ENCODE data around the gene CHCT1.

DNA sequence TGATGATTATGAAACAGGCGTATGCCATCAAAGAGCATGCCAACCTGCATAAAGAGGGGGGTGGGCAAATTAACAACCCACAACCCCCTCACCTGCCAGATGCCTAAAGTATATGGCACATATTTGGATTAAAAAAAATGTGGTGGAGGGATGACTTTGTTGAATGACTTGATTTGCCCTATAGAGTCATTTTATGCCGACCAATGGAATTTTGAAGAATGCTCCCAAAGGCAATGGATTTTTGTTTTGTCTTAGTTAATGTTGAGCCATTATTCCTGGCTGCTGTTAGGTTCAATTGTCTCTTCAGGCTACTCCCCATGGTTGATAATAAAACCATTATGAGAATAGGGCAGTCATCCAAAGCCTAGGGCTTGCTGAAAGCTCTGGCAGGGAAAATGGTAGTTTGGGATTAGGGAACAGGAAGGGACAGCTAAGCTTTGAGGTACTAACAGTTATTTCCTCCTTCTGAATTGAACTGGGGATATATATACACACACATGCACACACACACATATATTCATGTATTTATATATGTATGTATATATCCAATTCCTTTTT, 5.8 kb upstream of the CHCT1 start:
- TF ChIP-seq TAF1 (IDR thresholded peaks at IDR 0.05; ENCODE audit: borderline replicate concordance, low read depth, low read length) = no peak
- TF ChIP-seq, protein P1, sequence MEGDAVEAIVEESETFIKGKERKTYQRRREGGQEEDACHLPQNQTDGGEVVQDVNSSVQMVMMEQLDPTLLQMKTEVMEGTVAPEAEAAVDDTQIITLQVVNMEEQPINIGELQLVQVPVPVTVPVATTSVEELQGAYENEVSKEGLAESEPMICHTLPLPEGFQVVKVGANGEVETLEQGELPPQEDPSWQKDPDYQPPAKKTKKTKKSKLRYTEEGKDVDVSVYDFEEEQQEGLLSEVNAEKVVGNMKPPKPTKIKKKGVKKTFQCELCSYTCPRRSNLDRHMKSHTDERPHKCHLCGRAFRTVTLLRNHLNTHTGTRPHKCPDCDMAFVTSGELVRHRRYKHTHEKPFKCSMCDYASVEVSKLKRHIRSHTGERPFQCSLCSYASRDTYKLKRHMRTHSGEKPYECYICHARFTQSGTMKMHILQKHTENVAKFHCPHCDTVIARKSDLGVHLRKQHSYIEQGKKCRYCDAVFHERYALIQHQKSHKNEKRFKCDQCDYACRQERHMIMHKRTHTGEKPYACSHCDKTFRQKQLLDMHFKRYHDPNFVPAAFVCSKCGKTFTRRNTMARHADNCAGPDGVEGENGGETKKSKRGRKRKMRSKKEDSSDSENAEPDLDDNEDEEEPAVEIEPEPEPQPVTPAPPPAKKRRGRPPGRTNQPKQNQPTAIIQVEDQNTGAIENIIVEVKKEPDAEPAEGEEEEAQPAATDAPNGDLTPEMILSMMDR (IDR thresholded peaks at IDR 0.05) = no peak
- no peak for TF ChIP-seq RXRA (IDR thresholded peaks at IDR 0.05; ENCODE audit: borderline replicate concordance, low read depth)
- TF ChIP-seq RCOR1 (IDR thresholded peaks at IDR 0.05; ENCODE audit: low read length) = no peak
- TF ChIP-seq USF1 (IDR thresholded peaks at IDR 0.05; ENCODE audit: borderline replicate concordance, low read depth) = no peak
- TF ChIP-seq EP300 (IDR thresholded peaks at IDR 0.05; ENCODE audit: borderline replicate concordance in 1 of 2, low read depth in 1 of 2, low read length in 1 of 2) = no peak
- TF ChIP-seq FOSL2 (IDR thresholded peaks at IDR 0.05; ENCODE audit: borderline replicate concordance, low read depth) = no peak
- no peak for TF ChIP-seq POLR2AphosphoS5 (IDR thresholded peaks at IDR 0.05; ENCODE audit: low read depth, low read length)
- TF ChIP-seq, protein P2, sequence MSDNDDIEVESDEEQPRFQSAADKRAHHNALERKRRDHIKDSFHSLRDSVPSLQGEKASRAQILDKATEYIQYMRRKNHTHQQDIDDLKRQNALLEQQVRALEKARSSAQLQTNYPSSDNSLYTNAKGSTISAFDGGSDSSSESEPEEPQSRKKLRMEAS (IDR thresholded peaks at IDR 0.05; ENCODE audit: low read depth) = no peak
